ENCODE data around the gene TASOR. TPM values are rescaled to one million over a fixed set of nuclear protein-coding genes. Genes with fewer than 3 reads are reported as not detected.

Gene TASOR
- total and polyA plus RNA-seq, 2 of the 8 experiments (the other 6 are each of a cell fraction or from before 2014, with no cell fraction given), result 12.2 to 45.5 TPM

GRCh38 chr3:56683122-56683817, at the start of gene TASOR (continued):
- 0 out of 2 replicates have a peak, but pooled peaks have one; percentile 34 for TF ChIP-seq SP4 (IDR thresholded peaks at IDR 0.05; ENCODE audit: low read length)
- TF ChIP-seq MAFK (IDR thresholded peaks at IDR 0.05; ENCODE audit: low read depth, low read length), result no peak
- TF ChIP-seq NANOG (IDR thresholded peaks at IDR 0.05; ENCODE audit: insufficient read depth, low read depth, low read length, poor library complexity, severe bottlenecking), result no peak
- TF ChIP-seq TEAD4 (IDR thresholded peaks at IDR 0.05; ENCODE audit: low read depth, low read length), result no peak
- peak; percentile 36 for TF ChIP-seq TAF7 (optimal IDR thresholded peaks at IDR 0.05; ENCODE audit: borderline replicate concordance, low read depth, low read length)
- TF ChIP-seq EZH2 (IDR thresholded peaks at IDR 0.05; ENCODE audit: low read depth, low read length, severe bottlenecking), result no peak
- TF ChIP-seq TAF1 (IDR thresholded peaks at IDR 0.05; ENCODE audit: low read depth, low read length), result no peak; the same call in none of the 2 replicates
- no peak for TF ChIP-seq RXRA (IDR thresholded peaks at IDR 0.05; ENCODE audit: insufficient read depth, low read depth, low read length)
- TF ChIP-seq NRF1 (IDR thresholded peaks at IDR 0.05; ENCODE audit: low read depth, low read length), result no peak
- TF ChIP-seq, protein P1, sequence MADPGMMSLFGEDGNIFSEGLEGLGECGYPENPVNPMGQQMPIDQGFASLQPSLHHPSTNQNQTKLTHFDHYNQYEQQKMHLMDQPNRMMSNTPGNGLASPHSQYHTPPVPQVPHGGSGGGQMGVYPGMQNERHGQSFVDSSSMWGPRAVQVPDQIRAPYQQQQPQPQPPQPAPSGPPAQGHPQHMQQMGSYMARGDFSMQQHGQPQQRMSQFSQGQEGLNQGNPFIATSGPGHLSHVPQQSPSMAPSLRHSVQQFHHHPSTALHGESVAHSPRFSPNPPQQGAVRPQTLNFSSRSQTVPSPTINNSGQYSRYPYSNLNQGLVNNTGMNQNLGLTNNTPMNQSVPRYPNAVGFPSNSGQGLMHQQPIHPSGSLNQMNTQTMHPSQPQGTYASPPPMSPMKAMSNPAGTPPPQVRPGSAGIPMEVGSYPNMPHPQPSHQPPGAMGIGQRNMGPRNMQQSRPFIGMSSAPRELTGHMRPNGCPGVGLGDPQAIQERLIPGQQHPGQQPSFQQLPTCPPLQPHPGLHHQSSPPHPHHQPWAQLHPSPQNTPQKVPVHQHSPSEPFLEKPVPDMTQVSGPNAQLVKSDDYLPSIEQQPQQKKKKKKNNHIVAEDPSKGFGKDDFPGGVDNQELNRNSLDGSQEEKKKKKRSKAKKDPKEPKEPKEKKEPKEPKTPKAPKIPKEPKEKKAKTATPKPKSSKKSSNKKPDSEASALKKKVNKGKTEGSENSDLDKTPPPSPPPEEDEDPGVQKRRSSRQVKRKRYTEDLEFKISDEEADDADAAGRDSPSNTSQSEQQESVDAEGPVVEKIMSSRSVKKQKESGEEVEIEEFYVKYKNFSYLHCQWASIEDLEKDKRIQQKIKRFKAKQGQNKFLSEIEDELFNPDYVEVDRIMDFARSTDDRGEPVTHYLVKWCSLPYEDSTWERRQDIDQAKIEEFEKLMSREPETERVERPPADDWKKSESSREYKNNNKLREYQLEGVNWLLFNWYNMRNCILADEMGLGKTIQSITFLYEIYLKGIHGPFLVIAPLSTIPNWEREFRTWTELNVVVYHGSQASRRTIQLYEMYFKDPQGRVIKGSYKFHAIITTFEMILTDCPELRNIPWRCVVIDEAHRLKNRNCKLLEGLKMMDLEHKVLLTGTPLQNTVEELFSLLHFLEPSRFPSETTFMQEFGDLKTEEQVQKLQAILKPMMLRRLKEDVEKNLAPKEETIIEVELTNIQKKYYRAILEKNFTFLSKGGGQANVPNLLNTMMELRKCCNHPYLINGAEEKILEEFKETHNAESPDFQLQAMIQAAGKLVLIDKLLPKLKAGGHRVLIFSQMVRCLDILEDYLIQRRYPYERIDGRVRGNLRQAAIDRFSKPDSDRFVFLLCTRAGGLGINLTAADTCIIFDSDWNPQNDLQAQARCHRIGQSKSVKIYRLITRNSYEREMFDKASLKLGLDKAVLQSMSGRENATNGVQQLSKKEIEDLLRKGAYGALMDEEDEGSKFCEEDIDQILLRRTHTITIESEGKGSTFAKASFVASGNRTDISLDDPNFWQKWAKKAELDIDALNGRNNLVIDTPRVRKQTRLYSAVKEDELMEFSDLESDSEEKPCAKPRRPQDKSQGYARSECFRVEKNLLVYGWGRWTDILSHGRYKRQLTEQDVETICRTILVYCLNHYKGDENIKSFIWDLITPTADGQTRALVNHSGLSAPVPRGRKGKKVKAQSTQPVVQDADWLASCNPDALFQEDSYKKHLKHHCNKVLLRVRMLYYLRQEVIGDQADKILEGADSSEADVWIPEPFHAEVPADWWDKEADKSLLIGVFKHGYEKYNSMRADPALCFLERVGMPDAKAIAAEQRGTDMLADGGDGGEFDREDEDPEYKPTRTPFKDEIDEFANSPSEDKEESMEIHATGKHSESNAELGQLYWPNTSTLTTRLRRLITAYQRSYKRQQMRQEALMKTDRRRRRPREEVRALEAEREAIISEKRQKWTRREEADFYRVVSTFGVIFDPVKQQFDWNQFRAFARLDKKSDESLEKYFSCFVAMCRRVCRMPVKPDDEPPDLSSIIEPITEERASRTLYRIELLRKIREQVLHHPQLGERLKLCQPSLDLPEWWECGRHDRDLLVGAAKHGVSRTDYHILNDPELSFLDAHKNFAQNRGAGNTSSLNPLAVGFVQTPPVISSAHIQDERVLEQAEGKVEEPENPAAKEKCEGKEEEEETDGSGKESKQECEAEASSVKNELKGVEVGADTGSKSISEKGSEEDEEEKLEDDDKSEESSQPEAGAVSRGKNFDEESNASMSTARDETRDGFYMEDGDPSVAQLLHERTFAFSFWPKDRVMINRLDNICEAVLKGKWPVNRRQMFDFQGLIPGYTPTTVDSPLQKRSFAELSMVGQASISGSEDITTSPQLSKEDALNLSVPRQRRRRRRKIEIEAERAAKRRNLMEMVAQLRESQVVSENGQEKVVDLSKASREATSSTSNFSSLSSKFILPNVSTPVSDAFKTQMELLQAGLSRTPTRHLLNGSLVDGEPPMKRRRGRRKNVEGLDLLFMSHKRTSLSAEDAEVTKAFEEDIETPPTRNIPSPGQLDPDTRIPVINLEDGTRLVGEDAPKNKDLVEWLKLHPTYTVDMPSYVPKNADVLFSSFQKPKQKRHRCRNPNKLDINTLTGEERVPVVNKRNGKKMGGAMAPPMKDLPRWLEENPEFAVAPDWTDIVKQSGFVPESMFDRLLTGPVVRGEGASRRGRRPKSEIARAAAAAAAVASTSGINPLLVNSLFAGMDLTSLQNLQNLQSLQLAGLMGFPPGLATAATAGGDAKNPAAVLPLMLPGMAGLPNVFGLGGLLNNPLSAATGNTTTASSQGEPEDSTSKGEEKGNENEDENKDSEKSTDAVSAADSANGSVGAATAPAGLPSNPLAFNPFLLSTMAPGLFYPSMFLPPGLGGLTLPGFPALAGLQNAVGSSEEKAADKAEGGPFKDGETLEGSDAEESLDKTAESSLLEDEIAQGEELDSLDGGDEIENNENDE (IDR thresholded peaks at IDR 0.05; ENCODE audit: insufficient replicate concordance, low read length), result no peak
- no peak for TF ChIP-seq BCL11A (IDR thresholded peaks at IDR 0.05; ENCODE audit: low read depth in 2 of 2, low read length in 2 of 2)

Measured in H1 (cell line).